ENCODE measurements around the gene INPP4A.

INPP4A gene

GRCh38 chr2:98465456-98466226, 21.0 kb downstream of the INPP4A start:
- Histone ChIP-seq H3K27me3 (ENCODE audit: control insufficient read depth, insufficient read depth, low read length) (no peaks in the 10 kb centered on the region), H3K27ac (ENCODE audit: low read depth, low read length) (peak overlapping the region; percentile 11), H3K4me1 (ENCODE audit: control insufficient read depth, insufficient read depth, low read length) (peaks cover 15% of the 10 kb centered on the region), H3K9ac (ENCODE audit: low read length) (no peak overlapping the region), H3K36me3 (ENCODE audit: control insufficient read depth, insufficient read depth, low read length) (no peaks in the 10 kb centered on the region), H3K4me3 (ENCODE audit: low read length) (no peak overlapping the region)

- Histone ChIP-seq H3K27me3 (ENCODE audit: control insufficient read depth, insufficient read depth, low read length) (no peaks in the 10 kb centered on the region), H3K4me1 (ENCODE audit: control insufficient read depth, insufficient read depth, low read length) (peaks cover 9% of the 10 kb centered on the region), H3K9ac (ENCODE audit: low read length) (no peak overlapping the region), H3K4me3 (ENCODE audit: low read length) (no peak overlapping the region), H3K27ac (ENCODE audit: low read depth, low read length) (no peak overlapping the region), H3K36me3 (ENCODE audit: control insufficient read depth, insufficient read depth, low read length) (no peaks in the 10 kb centered on the region)
Observed at GRCh38 chr2:98467082-98467536, 22.5 kb downstream of the INPP4A start.

GRCh38 chr2:98467652-98468051, 23.0 kb downstream of the INPP4A start:
- Histone ChIP-seq H3K27ac (ENCODE audit: low read depth, low read length) (no peak overlapping the region), H3K4me3 (ENCODE audit: low read length) (no peak overlapping the region), H3K27me3 (ENCODE audit: control insufficient read depth, insufficient read depth, low read length) (no peaks in the 10 kb centered on the region), H3K9ac (ENCODE audit: low read length) (no peak overlapping the region), H3K36me3 (ENCODE audit: control insufficient read depth, insufficient read depth, low read length) (no peaks in the 10 kb centered on the region), H3K4me1 (ENCODE audit: control insufficient read depth, insufficient read depth, low read length) (peaks cover 13% of the 10 kb centered on the region)

- Histone ChIP-seq H3K4me1 (ENCODE audit: control insufficient read depth, insufficient read depth, low read length) (peaks cover 13% of the 10 kb centered on the region), H3K27me3 (ENCODE audit: control insufficient read depth, insufficient read depth, low read length) (no peaks in the 10 kb centered on the region), H3K9ac (ENCODE audit: low read length) (no peak overlapping the region), H3K27ac (ENCODE audit: low read depth, low read length) (no peak overlapping the region), H3K36me3 (ENCODE audit: control insufficient read depth, insufficient read depth, low read length) (no peaks in the 10 kb centered on the region), H3K4me3 (ENCODE audit: low read length) (no peak overlapping the region)
Observed at GRCh38 chr2:98468621-98469236, 24.1 kb downstream of the INPP4A start.

- Histone ChIP-seq H3K36me3 (ENCODE audit: control insufficient read depth, insufficient read depth, low read length) (no peaks in the 10 kb centered on the region), H3K9ac (ENCODE audit: low read length) (no peak overlapping the region), H3K27me3 (ENCODE audit: control insufficient read depth, insufficient read depth, low read length) (no peaks in the 10 kb centered on the region), H3K27ac (ENCODE audit: low read depth, low read length) (no peak overlapping the region), H3K4me3 (ENCODE audit: low read length) (no peak overlapping the region), H3K4me1 (ENCODE audit: control insufficient read depth, insufficient read depth, low read length) (peaks cover 9% of the 10 kb centered on the region)
Observed at GRCh38 chr2:98469862-98470544, 25.3 kb downstream of the INPP4A start.

- no peak overlapping the region for H3K4me3 ChIP-seq (ENCODE audit: low read length)
- peaks cover 4% of the 10 kb centered on the region for H3K4me1 ChIP-seq (ENCODE audit: control insufficient read depth, insufficient read depth, low read length)
- H3K27me3 ChIP-seq (ENCODE audit: control insufficient read depth, insufficient read depth, low read length): no peaks in the 10 kb centered on the region
- H3K9ac ChIP-seq (ENCODE audit: low read length): no peak overlapping the region
- no peak overlapping the region for H3K27ac ChIP-seq (ENCODE audit: low read depth, low read length)
- no peaks in the 10 kb centered on the region for H3K36me3 ChIP-seq (ENCODE audit: control insufficient read depth, insufficient read depth, low read length)
Observed at GRCh38 chr2:98470851-98471255, 26.2 kb downstream of the INPP4A start.

- Histone ChIP-seq H3K27me3 (ENCODE audit: control insufficient read depth, insufficient read depth, low read length) (no peaks in the 10 kb centered on the region), H3K4me1 (ENCODE audit: control insufficient read depth, insufficient read depth, low read length) (peaks cover 4% of the 10 kb centered on the region), H3K4me3 (ENCODE audit: low read length) (no peak overlapping the region), H3K9ac (ENCODE audit: low read length) (no peak overlapping the region), H3K27ac (ENCODE audit: low read depth, low read length) (no peak overlapping the region), H3K36me3 (ENCODE audit: control insufficient read depth, insufficient read depth, low read length) (no peaks in the 10 kb centered on the region)
Observed at GRCh38 chr2:98471402-98472131, 26.9 kb downstream of the INPP4A start.

- Histone ChIP-seq H3K27me3 (ENCODE audit: control insufficient read depth, insufficient read depth, low read length) (no peaks in the 10 kb centered on the region), H3K4me1 (ENCODE audit: control insufficient read depth, insufficient read depth, low read length) (peaks cover 4% of the 10 kb centered on the region), H3K27ac (ENCODE audit: low read depth, low read length) (no peak overlapping the region), H3K4me3 (ENCODE audit: low read length) (no peak overlapping the region), H3K36me3 (ENCODE audit: control insufficient read depth, insufficient read depth, low read length) (no peaks in the 10 kb centered on the region), H3K9ac (ENCODE audit: low read length) (no peak overlapping the region)
Observed at GRCh38 chr2:98472132-98472650, 27.5 kb downstream of the INPP4A start.

GRCh38 chr2:98472961-98473746, 28.5 kb downstream of the INPP4A start:
- peaks cover 4% of the 10 kb centered on the region for H3K4me1 ChIP-seq (ENCODE audit: control insufficient read depth, insufficient read depth, low read length)
- H3K27me3 ChIP-seq (ENCODE audit: control insufficient read depth, insufficient read depth, low read length): no peaks in the 10 kb centered on the region
- no peak overlapping the region for H3K4me3 ChIP-seq (ENCODE audit: low read length)
- H3K9ac ChIP-seq (ENCODE audit: low read length): no peak overlapping the region
- no peaks in the 10 kb centered on the region for H3K36me3 ChIP-seq (ENCODE audit: control insufficient read depth, insufficient read depth, low read length)
- no peak overlapping the region for H3K27ac ChIP-seq (ENCODE audit: low read depth, low read length)

GRCh38 chr2:98473995-98474780, 29.5 kb downstream of the INPP4A start:
- no peak overlapping the region for H3K27ac ChIP-seq (ENCODE audit: low read depth, low read length)
- H3K27me3 ChIP-seq (ENCODE audit: control insufficient read depth, insufficient read depth, low read length): no peaks in the 10 kb centered on the region
- H3K4me3 ChIP-seq (ENCODE audit: low read length): no peak overlapping the region
- H3K4me1 ChIP-seq (ENCODE audit: control insufficient read depth, insufficient read depth, low read length): peaks cover 8% of the 10 kb centered on the region
- no peaks in the 10 kb centered on the region for H3K36me3 ChIP-seq (ENCODE audit: control insufficient read depth, insufficient read depth, low read length)
- no peak overlapping the region for H3K9ac ChIP-seq (ENCODE audit: low read length)

Measured in rectal smooth muscle tissue (tissue), 1 donor.